Calu3 (cell line): ENCODE results near the gene TXNDC12. TPM values are rescaled to one million over a fixed set of nuclear protein-coding genes. Genes with fewer than 3 reads are reported as not detected.

Experiments
- BruUV-seq: library from RNA; stranded (reverse); fragments of 400-500 nt; replicated peaks from 2 replicates; lab custom pipeline; 2021; lab: Mats Ljungman, UMichigan
- CTCF ChIA-PET: fragments of 300-600 bp; sonication (Branson Sonifier 250); formaldehyde crosslinking; loops from one replicate; lab custom pipeline; 2022; ENCODE audit warnings: antibody characterized with exemption; lab: Charles Lee
- DNase-seq: peaks from one replicate; pipeline ENCODE4 v3.0.0; 2022
- H3K27ac Mint-ChIP-seq: one replicate; pipeline ENCODE4 v1.8.0; 2022; ENCODE audit warnings: mixed read lengths; ENCODE audit not compliant: unreplicated experiment
- H3K27me3 Mint-ChIP-seq: one replicate; pipeline ENCODE4 v1.8.0; 2022; ENCODE audit warnings: mixed read lengths; ENCODE audit not compliant: unreplicated experiment
- H3K36me3 Mint-ChIP-seq: one replicate; pipeline ENCODE4 v1.8.0; 2022; ENCODE audit warnings: mild to moderate bottlenecking, moderate library complexity, mixed read lengths; ENCODE audit not compliant: insufficient read depth, unreplicated experiment
- H3K4me1 Mint-ChIP-seq: one replicate; pipeline ENCODE4 v1.8.0; 2022; ENCODE audit warnings: mild to moderate bottlenecking, low read depth, mixed read lengths; ENCODE audit not compliant: unreplicated experiment
- H3K4me3 Mint-ChIP-seq: one replicate; pipeline ENCODE4 v1.8.0; 2022; ENCODE audit warnings: mild to moderate bottlenecking, low read depth, moderate library complexity, mixed read lengths; ENCODE audit not compliant: unreplicated experiment
- H3K9me3 Mint-ChIP-seq: one replicate; pipeline ENCODE4 v1.8.0; 2022; ENCODE audit warnings: low read depth, mixed read lengths; ENCODE audit not compliant: unreplicated experiment
- CTCF ChIP-seq: fragments of 200-600 bp; IDR thresholded peaks from one replicate; pipeline ENCODE4 v1.8.0; 2022; ENCODE audit warnings: antibody characterized with exemption; ENCODE audit not compliant: unreplicated experiment
- intact Hi-C: fragments of 100-400 bp; cut with micrococcal nuclease; formaldehyde crosslinking; loops from one replicate; pipeline ENCODE4 v1.10.0; 2022; ENCODE audit not compliant: unreplicated experiment
- total RNA-seq: library from RNA; stranded (reverse); gene quantifications from 2 replicates; pipeline ENCODE4 v1.2.3, GENCODE V29; 2022

Gene TXNDC12
- total RNA-seq, 1 experiment from 2014 or later, result 68.9 TPM

- peaks cover 82% of the 10 kb centered on the region for H3K27me3 Mint-ChIP-seq
- DNase-seq, result no peak
- TF ChIP-seq CTCF, result no peak
- H3K4me3 Mint-ChIP-seq, result peak overlapping the region; percentile 74
- BruUV-seq, result no TSS peak
- peaks cover 13% of the 10 kb centered on the region for H3K36me3 Mint-ChIP-seq
- intact Hi-C loops, result no loop called here
- CTCF ChIA-PET, result no interaction called here
- peak overlapping the region; percentile 22 for H3K27ac Mint-ChIP-seq
- H3K9me3 Mint-ChIP-seq, result no peaks in the 10 kb centered on the region
- H3K4me1 Mint-ChIP-seq, result peaks cover 10% of the 10 kb centered on the region
These were observed 65.2 kb downstream of the TXNDC12 start for GRCh38 chr1:51989582-51990477.

DNA sequence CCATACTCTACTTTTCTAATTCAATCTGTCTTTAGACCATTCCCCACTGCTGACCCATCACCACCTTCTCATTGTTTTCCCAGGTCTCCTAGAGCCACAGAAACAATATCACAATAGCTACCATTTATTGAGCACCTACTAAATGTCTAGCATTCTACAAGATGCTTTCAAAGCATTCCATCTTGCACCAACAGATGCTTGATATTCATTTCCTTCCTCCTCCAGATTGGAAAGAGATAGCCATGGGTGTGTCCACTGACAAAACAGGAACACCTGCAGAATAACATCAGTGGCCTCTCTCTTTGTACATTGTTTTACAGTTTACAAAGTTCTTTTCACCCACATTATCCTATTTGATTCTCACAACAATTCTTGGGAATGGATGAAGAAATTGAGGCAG lies 66.7 kb downstream of the TXNDC12 start:
- intact Hi-C loops, result no loop called here
- H3K36me3 Mint-ChIP-seq, result peaks cover 13% of the 10 kb centered on the region
- no peak for TF ChIP-seq CTCF
- H3K27me3 Mint-ChIP-seq, result peaks cover 70% of the 10 kb centered on the region
- H3K27ac Mint-ChIP-seq, result no peak overlapping the region
- H3K9me3 Mint-ChIP-seq, result no peaks in the 10 kb centered on the region
- CTCF ChIA-PET, result no interaction called here
- DNase-seq, result no peak
- H3K4me1 Mint-ChIP-seq, result peaks cover 10% of the 10 kb centered on the region
- H3K4me3 Mint-ChIP-seq, result no peak overlapping the region
- no TSS peak for BruUV-seq

DNA sequence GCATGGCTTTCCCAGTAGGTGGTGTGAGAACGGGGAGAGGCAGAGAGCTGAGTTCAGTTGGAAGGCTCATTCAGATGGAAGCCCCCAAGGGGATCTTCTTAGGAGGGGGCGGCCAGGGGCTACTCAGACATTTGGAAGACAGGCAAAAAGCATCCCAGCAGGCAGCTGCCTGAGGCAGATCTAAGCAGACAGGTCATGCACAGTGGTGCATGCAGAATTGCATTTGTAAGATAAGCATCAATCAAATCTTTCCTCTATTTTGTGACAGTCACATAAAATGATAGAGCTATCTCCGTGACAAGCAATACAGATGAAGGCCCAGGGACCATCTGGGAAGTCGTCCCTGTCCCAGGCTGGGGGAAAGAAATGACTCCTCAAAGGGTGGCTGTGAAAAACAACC lies 68.3 kb downstream of the TXNDC12 start:
- no peaks in the 10 kb centered on the region for H3K9me3 Mint-ChIP-seq
- CTCF ChIA-PET, result interaction anchor here (1.0 kb wide), 1 partner anchor 90 kb away, joined by 3 read pairs; no protein-coding TSS in a partner anchor
- no peak for TF ChIP-seq CTCF
- DNase-seq, result no peak
- intact Hi-C loops, result no loop called here
- peaks cover 10% of the 10 kb centered on the region for H3K4me1 Mint-ChIP-seq
- no peak overlapping the region for H3K27ac Mint-ChIP-seq
- peaks cover 13% of the 10 kb centered on the region for H3K36me3 Mint-ChIP-seq
- no peak overlapping the region for H3K4me3 Mint-ChIP-seq
- peaks cover 54% of the 10 kb centered on the region for H3K27me3 Mint-ChIP-seq
- BruUV-seq, result no TSS peak

- BruUV-seq, result no TSS peak
- TF ChIP-seq CTCF, result no peak
- DNase-seq, result no peak
- H3K4me1 Mint-ChIP-seq, result peaks cover 18% of the 10 kb centered on the region
- CTCF ChIA-PET, result no interaction called here
- intact Hi-C loops, result no loop called here
- no peaks in the 10 kb centered on the region for H3K9me3 Mint-ChIP-seq
- H3K36me3 Mint-ChIP-seq, result no peaks in the 10 kb centered on the region
- peaks cover 18% of the 10 kb centered on the region for H3K27me3 Mint-ChIP-seq
- no peak overlapping the region for H3K27ac Mint-ChIP-seq
- no peak overlapping the region for H3K4me3 Mint-ChIP-seq
These were observed 72.8 kb downstream of the TXNDC12 start for GRCh38 chr1:51982161-51982560.
